Nasal cavity respiratory epithelium epithelial cell of viscerocranial mucosa (primary cell): ENCODE results near the gene FANCD2. TPM values are rescaled to one million over a fixed set of nuclear protein-coding genes. Genes with fewer than 3 reads are reported as not detected.

Experiments
- total RNA-seq: library from RNA; depleted of rRNA; stranded (reverse); fragments of >200 nt; gene quantifications from 2 replicates; pipeline ENCODE4 v1.2.3, GENCODE V29; 2014

Gene FANCD2
- total RNA-seq, result 2.4 TPM in 2 replicates

GRCh38 chr3:10026084-10026890, at the start of gene FANCD2:
Gene FANCD2 (plus strand): TSS chr3:10026437. CDS start chr3:10028658, 2,221 bp downstream.

GRCh38 chr3:10108091-10108490, 81.9 kb downstream of the FANCD2 start, which contains the start of gene FANCD2OS:
Gene FANCD2OS (minus strand): TSS chr3:10108255. CDS start chr3:10104774, 3,481 bp downstream.

GRCh38 chr3:10115326-10116137, 89.3 kb downstream of the FANCD2 start, which contains the start of gene BRK1:
Gene BRK1 (plus strand): TSS chr3:10115675. CDS start chr3:10115702, 27 bp downstream.

Other genes starting within 250 kb of the FANCD2 start
- 46.8 and 62.1 TPM in 2 replicates for gene TADA3, start 234.0 kb upstream of the FANCD2 start, total RNA-seq
- gene ARPC4, start 233.4 kb upstream of the FANCD2 start, total RNA-seq, result 135 and 146 TPM in 2 replicates
- 4.4 and 12.1 TPM in 2 replicates for gene TTLL3, start 216.2 kb upstream of the FANCD2 start, total RNA-seq
- 23.4 and 37.9 TPM in 2 replicates for gene RPUSD3, start 182.4 kb upstream of the FANCD2 start, total RNA-seq
- gene CIDEC, start 146.2 kb upstream of the FANCD2 start, total RNA-seq, result not detected in 2 replicates
- 22.2 and 23.7 TPM in 2 replicates for gene JAGN1, start 135.8 kb upstream of the FANCD2 start, total RNA-seq
- 1.4 and 4.0 TPM in 2 replicates for gene IL17RE, start 123.6 kb upstream of the FANCD2 start, total RNA-seq
- 9.2 and 16.6 TPM in 2 replicates for gene IL17RC, start 109.3 kb upstream of the FANCD2 start, total RNA-seq
- gene CRELD1, start 92.6 kb upstream of the FANCD2 start, total RNA-seq, result 27.3 and 36.0 TPM in 2 replicates
- gene PRRT3, start 74.0 kb upstream of the FANCD2 start, total RNA-seq, result 0.34 and 0.71 TPM in 2 replicates
- 47.2 and 62.4 TPM in 2 replicates for gene EMC3, start 39.6 kb upstream of the FANCD2 start, total RNA-seq
- not detected in 2 replicates for gene FANCD2OS, start 81.8 kb downstream of the FANCD2 start, total RNA-seq
- 65.8 and 109 TPM in 2 replicates for gene BRK1, start 89.2 kb downstream of the FANCD2 start, total RNA-seq
- gene VHL, start 115.3 kb downstream of the FANCD2 start, total RNA-seq, result 64.6 and 66.6 TPM in 2 replicates
- gene IRAK2, start 138.5 kb downstream of the FANCD2 start, total RNA-seq, result 10.3 and 20.1 TPM in 2 replicates
- gene TATDN2, start 222.0 kb downstream of the FANCD2 start, total RNA-seq, result 8.5 and 17.1 TPM in 2 replicates